ENCODE data around the gene ZNF791. TPM values are rescaled to one million over a fixed set of nuclear protein-coding genes. Genes with fewer than 3 reads are reported as not detected.

The ZNF791 gene
- total and polyA plus RNA-seq, 2 of the 13 experiments (the other 11 are each of a cell fraction or from before 2014, with no cell fraction given), result 12.8 to 17.4 TPM

- 93% methylated on average over 30 of the region's 31 CpGs for WGBS (ENCODE audit: low lambda C conversion rate)
- no peak overlapping the region for H3K4me3 ChIP-seq (replicated peaks in 1 of 3; ENCODE audit: insufficient read depth in 1 of 3, low read depth in 2 of 3, low read length in 3 of 3)
- H3K9me3 ChIP-seq (ENCODE audit: low read length), result no peaks in the 10 kb centered on the region
- no peak overlapping the region for H3K4me2 ChIP-seq (ENCODE audit: low read depth, low read length)
- no peaks in the 10 kb centered on the region for H4K20me1 ChIP-seq (ENCODE audit: insufficient read depth, low read length)
- POLR2A ChIA-PET, result no interaction called here
- no TSS peak for BruUV-seq (replicated peaks)
- no peak for DNase-seq (ENCODE audit: low spot score)
- no peak for FAIRE-seq
- TF ChIP-seq HNF4A (CRISPR knock-in tag; IDR thresholded peaks at IDR 0.05) (no peak), ZNF530 (CRISPR knock-in tag; IDR thresholded peaks at IDR 0.05; ENCODE audit: low read depth) (no peak), NFRKB (IDR thresholded peaks at IDR 0.05) (no peak), EED (CRISPR knock-in tag; IDR thresholded peaks at IDR 0.05) (no peak), RFX5 (IDR thresholded peaks at IDR 0.05; ENCODE audit: low read depth, low read length) (no peak), MZF1 (CRISPR knock-in tag; IDR thresholded peaks at IDR 0.05; ENCODE audit: borderline replicate concordance) (no peak)
- intact Hi-C loops (cut with micrococcal nuclease; ENCODE audit: unreplicated experiment) (no loop called here), in situ Hi-C loops (cut with HindIII; ENCODE audit: extremely low pct_ligation_motif_present, low pct_unique_long_range_greater_than_20kb) (no loop called here)
- H2AFZ ChIP-seq (ENCODE audit: low read length), result no peak overlapping the region
- H3K36me3 ChIP-seq (replicated peaks in 1 of 2; ENCODE audit: control insufficient read depth in 1 of 2, insufficient read depth in 2 of 2, low read length in 2 of 2), result no peaks in the 10 kb centered on the region
- no peak overlapping the region for H3K27ac ChIP-seq (ENCODE audit: extremely low read length, insufficient read depth, low read length)
- ATAC-seq, result no peak; the same call in 2 of the 3 replicates
- no peaks in the 10 kb centered on the region for H3K4me1 ChIP-seq (ENCODE audit: insufficient read depth, low read length)
- no peaks in the 10 kb centered on the region for H3K79me2 ChIP-seq (ENCODE audit: insufficient read depth, low read length)
- H3K27me3 ChIP-seq (ENCODE audit: control insufficient read depth in 1 of 2, insufficient read depth in 2 of 2, low read length in 2 of 2), result no peaks in the 10 kb centered on the region
- no peak overlapping the region for H3K9ac ChIP-seq (ENCODE audit: insufficient read depth, low read depth, low read length)
- CTCF ChIA-PET (ENCODE audit: low intra/inter-chr PET ratio, low total read pairs), result no interaction called here
Measured at GRCh38 chr19:12647490-12648071, 36.9 kb downstream of the ZNF791 start.

GRCh38 chr19:12648088-12648487 lies 37.4 kb downstream of the ZNF791 start:
- H2AFZ ChIP-seq (ENCODE audit: low read length), result no peak overlapping the region
- POLR2A ChIA-PET, result no interaction called here
- no peaks in the 10 kb centered on the region for H3K27me3 ChIP-seq (ENCODE audit: control insufficient read depth in 1 of 2, insufficient read depth in 2 of 2, low read length in 2 of 2)
- FAIRE-seq (no peak), DNase-seq (ENCODE audit: low spot score) (no peak), ATAC-seq (peak; percentile 30)
- H3K4me3 ChIP-seq (replicated peaks in 1 of 3; ENCODE audit: insufficient read depth in 1 of 3, low read depth in 2 of 3, low read length in 3 of 3), result no peak overlapping the region
- BruUV-seq (replicated peaks), result no TSS peak
- no peaks in the 10 kb centered on the region for H4K20me1 ChIP-seq (ENCODE audit: insufficient read depth, low read length)
- no peak overlapping the region for H3K4me2 ChIP-seq (ENCODE audit: low read depth, low read length)
- WGBS (ENCODE audit: low lambda C conversion rate), result 95% methylated on average over 15 of the region's 29 CpGs
- no peaks in the 10 kb centered on the region for H3K9me3 ChIP-seq (ENCODE audit: low read length)
- CTCF ChIA-PET (ENCODE audit: low intra/inter-chr PET ratio, low total read pairs), result no interaction called here
- no peak overlapping the region for H3K27ac ChIP-seq (ENCODE audit: extremely low read length, insufficient read depth, low read length)
- no peak overlapping the region for H3K9ac ChIP-seq (ENCODE audit: insufficient read depth, low read depth, low read length)
- in situ Hi-C loops (cut with HindIII; ENCODE audit: extremely low pct_ligation_motif_present, low pct_unique_long_range_greater_than_20kb) (no loop called here), intact Hi-C loops (cut with micrococcal nuclease; ENCODE audit: unreplicated experiment) (no loop called here)
- no peaks in the 10 kb centered on the region for H3K79me2 ChIP-seq (ENCODE audit: insufficient read depth, low read length)
- no peaks in the 10 kb centered on the region for H3K36me3 ChIP-seq (replicated peaks in 1 of 2; ENCODE audit: control insufficient read depth in 1 of 2, insufficient read depth in 2 of 2, low read length in 2 of 2)
- H3K4me1 ChIP-seq (ENCODE audit: insufficient read depth, low read length), result no peaks in the 10 kb centered on the region
- TF ChIP-seq ZBTB38 (CRISPR knock-in tag; IDR thresholded peaks at IDR 0.05) (0 out of 2 replicates have a peak, but pooled peaks have one; percentile 44), ZNF317 (CRISPR knock-in tag; IDR thresholded peaks at IDR 0.05) (no peak), ZNF672 (CRISPR knock-in tag; IDR thresholded peaks at IDR 0.05) (no peak), NBN (conservative IDR thresholded peaks at IDR 0.05) (no peak), PAWR (CRISPR knock-in tag; IDR thresholded peaks at IDR 0.05; ENCODE audit: borderline replicate concordance) (no peak), ZFX (CRISPR knock-in tag; IDR thresholded peaks at IDR 0.05; ENCODE audit: low read depth) (no peak), ZNF446 (CRISPR knock-in tag; IDR thresholded peaks at IDR 0.05) (no peak), ZBTB33 (CRISPR knock-in tag; IDR thresholded peaks at IDR 0.05) (peak; percentile 92), HNRNPK (IDR thresholded peaks at IDR 0.05; ENCODE audit: low read depth, low read length, poor library complexity, severe bottlenecking) (no peak), ZNF709 (CRISPR knock-in tag; IDR thresholded peaks at IDR 0.05) (no peak), ZNF225 (CRISPR knock-in tag; IDR thresholded peaks at IDR 0.05) (no peak), CTCF (CRISPR knock-in tag; IDR thresholded peaks at IDR 0.05) (peak; percentile 35; the same call in 1 of the 2 replicates)
